Mucosa of gallbladder (tissue), 1 donor: ENCODE data around the gene CEP55. TPM values are rescaled to one million over a fixed set of nuclear protein-coding genes. Genes with fewer than 3 reads are reported as not detected.
"Not testable (repeated sequence)": the region's sequence is repeated elsewhere in the genome, so short reads cannot be mapped to it uniquely, and the experiment has no call there.

Experiments
- DNase-seq: peaks from one replicate; pipeline ENCODE4 v3.0.0-alpha.2; 2020; ENCODE audit warnings: low spot score
- total RNA-seq: library from RNA; stranded (reverse); gene quantifications from one replicate; pipeline ENCODE4 v1.2.1, GENCODE V29; 2021
- donor health status: DM: no; HTN: no; CAD: no.

Gene CEP55
- total RNA-seq, 1 donor from 2014 or later, result 1.3 TPM

DNA sequence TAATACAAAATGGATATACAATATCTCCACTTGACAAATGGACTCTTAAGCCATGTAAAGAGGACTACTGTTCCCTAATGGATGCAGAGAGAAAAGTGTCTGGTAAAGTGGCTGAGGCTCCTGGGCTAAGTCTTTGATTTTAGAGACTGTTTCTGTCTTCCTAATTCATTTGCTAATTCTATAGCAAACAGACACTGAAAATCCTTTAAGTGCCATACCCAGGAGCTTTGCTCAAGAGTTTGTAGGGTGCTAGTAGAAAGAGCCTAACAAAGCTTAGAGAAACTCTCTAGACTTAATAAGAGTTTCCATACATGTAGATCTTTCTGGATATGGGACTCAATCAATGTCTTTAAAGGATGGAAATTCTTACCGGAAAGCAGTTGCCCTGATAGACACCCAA is 16.7 kb downstream of the CEP55 start:
- DNase-seq, result no peak

DNA sequence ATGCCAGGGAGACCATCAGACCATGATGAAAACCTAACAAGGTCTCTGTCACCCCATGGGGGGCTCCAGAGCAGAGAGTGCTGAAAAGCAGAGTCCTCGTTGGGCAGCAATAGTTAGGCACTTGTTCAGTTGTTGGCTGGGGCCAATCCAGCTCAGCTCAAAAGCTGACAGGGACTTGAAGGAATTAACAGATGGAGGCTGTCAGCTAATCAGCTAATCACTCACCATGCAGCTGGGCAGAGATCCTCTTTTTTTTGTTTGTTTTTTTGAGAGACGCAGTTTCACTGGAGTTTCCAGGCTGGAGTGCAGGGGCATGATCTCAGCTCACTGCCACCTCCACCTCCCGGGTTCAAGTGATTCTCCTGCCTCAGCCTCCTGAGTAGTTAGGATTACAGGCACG is 18.1 kb downstream of the CEP55 start:
- no peak for DNase-seq

DNA sequence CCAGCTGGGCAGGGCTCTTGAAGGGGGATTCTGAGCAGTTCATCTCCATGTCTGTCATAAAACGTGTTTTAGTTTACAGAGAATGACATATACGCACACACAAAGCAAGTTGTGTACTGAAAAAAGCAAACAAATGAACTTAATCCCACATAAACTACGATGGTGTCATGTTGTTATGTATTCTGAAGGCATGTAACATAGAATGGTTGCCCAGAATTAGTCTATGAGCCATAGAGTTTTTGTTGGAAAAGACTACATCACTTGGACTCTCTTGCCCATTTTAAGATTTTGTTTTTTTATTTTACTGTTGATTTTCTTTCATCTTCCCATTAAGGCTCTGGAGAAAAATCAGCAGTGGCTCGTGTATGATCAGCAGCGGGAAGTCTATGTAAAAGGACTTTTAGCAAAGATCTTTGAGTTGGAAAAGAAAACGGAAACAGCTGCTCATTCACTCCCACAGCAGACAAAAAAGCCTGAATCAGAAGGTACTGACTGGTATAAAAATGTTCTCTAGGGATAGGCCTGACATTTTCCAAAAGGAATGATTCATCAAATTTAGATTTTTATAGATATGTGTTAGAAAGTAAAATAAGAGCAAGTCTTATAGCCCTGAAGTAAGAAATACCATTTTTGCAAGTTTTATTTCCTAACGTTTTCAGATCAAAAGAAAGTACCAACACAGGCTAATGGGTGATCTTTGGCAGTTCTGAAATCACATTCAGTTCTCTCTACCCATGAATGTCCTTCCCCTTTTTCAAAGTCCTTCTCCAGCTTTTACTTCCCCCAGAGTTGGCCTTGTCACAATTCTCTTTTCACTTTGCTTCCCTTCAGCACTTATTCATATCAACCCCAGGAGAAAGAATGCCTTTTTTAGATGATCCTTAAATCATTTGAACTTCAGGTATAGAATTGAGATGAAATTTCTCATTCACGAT is 18.9 kb downstream of the CEP55 start:
- DNase-seq, result no peak

DNA sequence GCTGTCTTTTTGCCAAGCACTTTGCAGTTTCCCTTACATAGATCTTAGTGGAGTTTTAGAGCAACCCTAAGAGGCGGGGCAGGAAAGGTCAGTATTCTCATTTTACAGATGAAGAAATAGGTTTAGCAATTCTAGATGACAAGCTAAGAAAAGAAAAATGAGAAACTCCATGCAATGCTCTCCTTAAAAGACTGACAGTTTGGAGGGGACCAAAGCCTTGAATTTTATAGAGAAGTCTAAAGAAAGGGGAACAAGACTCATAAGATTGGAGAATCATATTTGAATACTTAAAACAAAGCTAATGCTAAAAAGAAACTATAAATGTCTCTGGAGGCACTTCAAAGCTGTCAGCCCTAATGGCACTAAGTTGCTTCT is 19.6 kb downstream of the CEP55 start:
- no peak for DNase-seq

DNA sequence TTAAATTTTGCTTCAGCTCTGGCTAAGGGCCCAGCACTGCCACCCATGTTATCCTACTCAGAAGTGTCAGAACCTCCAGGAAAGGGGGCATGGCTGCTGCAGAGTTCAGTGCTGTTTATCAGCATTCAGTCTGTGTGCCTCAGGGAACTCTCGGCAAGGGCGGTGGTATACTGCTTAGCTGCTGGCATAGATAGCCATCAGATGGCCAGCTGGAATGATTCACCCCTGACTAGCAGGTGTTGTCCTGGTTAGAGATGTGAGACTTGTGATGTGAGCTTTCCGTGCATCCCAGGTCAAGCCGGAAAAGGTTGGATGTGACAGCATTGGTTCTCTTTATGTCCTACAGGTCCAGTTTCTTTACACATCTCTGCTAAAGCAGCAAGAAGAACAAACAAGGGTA is 22.1 kb downstream of the CEP55 start:
- DNase-seq, result no peak

DNA sequence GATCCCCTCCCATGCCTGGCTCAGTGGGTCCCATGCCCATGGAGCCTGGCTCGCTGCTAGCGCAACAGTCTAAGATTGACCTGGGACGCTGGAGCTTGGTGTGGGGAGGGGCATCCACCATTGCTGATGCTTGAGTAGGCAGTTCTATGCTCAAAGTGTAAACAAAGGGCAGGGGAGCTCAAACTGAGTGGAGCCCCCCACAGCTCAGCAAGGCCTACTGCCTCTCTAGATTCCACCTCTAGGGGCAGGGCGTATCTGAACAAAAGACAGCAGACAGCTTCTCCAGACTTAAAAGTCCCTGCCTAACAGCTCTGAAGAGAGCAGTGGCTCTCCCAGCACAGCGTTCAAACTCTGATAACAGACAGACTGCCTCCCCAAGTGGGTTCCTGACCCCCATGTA is 38.9 kb downstream of the CEP55 start:
- no peak for DNase-seq

DNA sequence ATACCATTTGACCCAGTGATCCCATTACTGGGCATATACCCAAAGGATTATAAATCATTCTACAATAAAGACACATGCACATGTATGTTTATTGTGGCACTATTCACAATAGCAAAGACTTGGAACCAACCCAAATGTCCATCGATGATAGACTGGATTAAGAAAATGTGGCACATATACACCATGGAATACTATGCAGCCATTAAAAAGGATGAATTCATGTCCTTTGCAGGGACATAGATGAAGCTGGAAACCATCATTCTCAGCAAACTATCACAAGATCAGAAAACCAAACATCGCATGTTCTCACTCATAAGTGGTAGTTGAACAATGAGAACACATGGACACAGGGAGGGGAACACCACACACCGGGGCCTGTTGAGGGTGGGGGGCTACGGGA is 44.5 kb downstream of the CEP55 start:
- DNase-seq, result not testable (repeated sequence)

DNA sequence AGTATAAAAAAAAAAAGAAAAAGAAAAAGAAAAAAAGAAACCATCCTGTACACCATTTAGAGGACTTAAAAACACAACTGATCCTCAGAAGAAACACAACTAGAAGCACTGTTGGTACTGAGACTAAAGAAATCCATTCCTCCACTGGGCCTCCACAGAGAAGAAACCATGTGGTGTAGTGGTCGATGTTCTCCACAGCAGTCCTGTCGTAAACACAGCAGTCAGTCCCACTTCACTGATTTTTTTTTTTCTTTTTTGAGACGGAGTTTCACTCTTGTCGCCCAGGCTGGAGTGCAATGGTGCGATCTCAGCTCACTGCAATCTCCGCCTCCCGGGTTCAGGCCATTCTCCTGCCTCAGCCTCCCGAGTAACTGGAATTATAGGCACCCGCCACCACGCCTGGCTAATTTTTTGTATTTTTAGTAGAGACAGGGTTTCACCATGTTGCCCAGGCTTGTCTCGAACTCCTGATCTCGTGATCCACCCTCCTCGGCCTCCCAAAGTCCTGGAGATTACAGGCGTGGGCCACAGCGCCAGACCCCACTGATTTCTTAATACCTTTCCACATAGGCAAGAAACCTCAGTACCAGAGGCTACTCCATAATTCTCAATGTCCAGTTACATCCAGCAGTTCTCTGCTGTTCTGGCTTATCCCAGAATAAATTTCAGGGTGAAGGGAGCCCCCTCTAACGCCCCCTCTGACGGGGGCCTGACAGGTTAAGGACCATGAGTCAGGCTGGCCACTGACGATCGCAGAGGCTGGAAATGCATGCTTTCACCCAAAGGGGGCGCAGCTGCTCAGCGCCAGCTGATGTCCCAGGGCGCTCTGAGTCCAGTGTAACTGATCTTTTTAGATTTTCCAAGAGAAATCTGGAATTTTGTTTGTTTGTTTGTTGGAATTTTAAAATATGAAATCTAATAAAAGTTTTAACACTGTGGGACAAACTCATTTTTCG is 45.3 kb downstream of the CEP55 start:
- peak; percentile 53 for DNase-seq

DNA sequence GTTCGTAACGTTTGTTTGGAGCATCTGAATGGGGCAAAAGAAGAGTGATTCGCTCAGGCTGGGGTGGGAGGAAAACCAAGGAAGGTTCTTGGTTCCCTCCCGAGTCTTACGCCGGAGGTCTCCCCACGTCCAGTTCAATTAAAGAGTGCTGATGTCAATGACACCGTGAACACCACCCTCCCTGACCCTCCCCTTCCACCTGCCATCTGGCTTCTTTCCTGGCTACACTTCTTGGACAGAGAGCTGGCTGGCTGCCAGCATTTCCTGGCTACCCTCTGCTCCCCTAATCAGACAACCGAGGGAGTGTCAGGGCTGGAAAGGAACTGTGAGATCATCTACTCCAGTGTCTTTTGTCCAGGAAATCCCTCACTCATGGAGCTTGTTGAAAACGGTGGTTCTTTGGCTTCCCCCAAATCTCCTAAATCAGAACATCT is 46.0 kb downstream of the CEP55 start:
- peak; percentile 53 for DNase-seq

DNA sequence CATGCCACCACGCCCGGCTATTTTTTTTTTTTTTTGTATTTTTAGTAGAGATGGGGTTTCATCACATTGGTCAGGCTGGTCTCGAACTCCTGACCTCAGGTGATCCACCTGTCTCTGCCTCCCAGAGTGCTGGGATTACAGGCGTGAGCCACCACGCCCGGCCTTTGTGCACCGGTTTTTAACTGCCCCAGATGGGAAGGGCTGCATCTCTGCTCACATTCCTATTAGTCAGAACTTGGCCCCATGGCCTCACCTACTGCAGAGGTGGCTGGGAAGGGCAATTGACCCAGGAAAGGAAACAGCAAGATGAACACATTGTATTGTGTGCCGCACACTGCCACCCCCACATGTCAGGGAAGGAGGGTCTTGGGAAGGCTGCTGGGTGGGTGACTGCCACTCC is 50.6 kb downstream of the CEP55 start:
- DNase-seq, result not testable (repeated sequence)

DNA sequence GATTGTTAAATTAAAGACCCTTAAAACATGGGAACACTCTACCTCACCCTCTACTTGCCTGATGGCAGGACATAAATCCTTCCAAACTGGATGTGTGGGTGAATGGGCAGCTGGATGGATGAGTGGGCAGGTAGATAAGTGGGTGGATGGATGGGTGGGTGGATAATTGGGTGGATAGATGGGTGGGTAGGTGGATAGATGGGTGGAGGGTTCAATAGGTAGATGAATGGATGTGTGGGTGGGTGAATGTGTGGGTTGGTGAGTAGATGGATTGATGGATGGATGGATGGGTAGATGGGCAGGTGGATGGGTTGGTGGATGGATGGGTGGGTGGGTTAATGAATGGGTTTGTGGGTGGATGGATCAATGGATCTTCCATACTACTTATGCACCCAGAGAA is 51.1 kb downstream of the CEP55 start:
- DNase-seq, result no peak

DNA sequence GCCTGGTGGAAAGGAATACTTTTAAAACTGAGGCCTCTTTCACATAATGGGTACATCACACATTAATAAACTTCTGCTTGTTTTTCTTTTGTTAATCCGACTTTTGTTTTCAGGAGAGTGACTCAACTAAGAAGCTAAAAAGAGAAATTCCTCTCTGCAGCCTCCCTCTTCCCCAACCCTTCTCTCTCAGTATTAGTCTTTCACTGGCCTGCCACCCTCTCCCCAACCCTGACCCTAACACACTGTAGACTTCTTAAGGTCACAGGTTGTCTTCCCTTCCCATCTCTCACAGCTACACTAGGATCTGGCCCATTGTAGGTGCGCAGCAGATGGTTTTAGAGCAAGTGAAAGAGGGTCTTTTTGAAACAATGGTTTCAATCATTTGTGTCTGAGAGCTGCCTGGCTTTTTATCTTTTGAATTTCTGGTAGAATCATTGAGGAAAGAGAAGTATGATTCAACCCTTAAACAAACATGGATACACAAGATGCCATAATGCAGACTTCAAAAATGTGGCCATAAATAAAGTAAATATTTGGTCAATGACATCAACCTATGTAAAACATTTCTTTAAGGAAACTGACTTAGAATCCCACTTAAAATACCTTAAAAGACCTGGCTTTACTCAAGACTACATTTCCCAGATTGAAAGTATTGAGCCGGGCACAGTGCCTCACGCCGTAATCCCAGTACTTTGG is 52.1 kb downstream of the CEP55 start:
- DNase-seq, result no peak

DNA sequence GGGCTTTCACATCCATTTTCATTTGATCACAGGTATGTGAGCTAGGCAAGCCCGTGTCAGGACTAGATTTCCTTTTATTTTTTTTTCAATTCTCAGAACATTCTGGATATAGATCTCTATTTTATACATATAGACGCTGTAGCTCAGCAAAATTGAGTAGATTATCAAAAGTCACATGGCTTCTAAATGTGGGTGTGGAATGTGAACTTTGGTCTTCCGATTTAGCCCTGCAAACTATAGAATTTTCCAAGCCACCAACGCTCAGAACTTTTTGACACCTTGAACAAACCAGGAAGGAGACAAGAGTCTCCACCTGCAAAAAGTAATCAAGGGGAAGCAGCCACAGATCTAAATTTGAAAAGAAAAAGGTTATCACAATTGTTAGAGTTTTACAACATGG is 54.2 kb downstream of the CEP55 start:
- DNase-seq, result no peak

DNA sequence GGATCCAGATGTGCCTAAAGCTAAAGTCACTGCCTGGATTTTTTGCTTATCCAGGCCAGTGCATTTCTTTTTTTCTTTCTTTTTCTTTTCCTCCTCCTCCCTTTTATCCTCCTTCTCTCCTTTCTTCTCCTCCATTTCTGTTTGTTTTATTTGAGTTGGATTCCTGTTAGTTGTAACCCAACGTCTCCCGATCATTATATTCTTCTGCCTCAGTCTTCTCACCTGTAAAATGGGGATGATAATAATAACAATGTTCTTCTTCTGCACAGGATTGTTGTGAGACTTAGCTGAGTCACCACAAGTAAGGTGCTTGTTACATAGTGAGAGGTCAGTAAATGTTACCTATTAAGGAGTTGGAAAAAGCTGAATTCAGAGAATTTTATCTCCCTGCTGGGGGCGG is 56.4 kb downstream of the CEP55 start:
- DNase-seq, result no peak

DNA sequence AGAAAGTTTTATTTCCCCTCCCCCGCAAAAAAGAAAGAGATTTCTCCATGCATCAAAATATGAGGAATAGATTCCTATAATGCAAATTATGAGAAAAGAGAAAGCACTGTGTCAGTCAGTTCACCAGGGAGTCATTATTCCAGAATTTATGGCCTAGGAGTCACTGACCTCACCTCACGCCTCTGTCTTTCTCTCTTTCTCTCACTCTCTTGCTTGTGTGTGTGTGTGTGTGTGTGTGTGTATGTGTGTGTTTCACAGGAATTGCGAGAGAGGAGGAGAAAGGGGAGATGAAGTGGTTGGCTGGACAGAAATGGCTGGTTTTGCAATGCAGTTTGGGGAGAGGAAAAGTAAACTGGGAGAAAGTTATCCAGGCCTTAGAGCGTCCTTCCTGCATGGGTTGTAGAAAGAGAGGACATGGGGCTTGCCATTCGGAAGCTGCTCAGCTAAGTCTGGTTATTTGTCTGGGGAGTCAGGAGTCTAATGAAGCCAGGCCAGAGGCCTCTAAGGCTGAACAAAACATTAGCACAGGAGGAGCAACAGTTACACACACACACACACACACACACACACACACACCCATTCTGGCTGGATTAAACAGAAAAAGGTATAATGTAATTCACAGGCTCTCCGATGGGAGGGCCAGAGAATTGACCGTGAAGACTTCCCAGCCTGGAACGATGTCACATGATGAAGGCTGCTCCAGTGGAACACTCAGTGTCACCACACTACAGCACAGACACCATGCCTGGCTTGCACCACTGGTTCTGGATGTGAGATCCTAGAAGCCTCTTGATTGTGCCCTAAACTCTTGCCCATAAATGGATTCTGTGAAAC is 57.3 kb downstream of the CEP55 start:
- DNase-seq, result no peak

DNA sequence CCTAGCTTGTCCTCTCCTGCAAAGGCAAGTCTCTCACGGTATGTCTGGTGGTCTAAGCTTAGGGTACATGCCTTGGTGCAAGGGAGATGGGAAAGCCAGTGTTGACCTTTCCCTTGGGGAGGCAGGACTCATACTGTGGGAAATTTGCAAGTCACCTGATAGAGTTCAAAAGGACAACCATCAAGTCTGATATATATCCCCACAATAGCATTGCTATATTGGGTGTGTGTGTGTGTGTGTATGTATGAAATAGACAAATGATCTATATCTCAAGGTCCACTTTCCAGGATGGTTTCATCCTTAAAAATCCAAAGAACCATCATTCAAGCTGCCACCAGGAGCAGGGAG is 57.9 kb downstream of the CEP55 start:
- no peak for DNase-seq

DNA sequence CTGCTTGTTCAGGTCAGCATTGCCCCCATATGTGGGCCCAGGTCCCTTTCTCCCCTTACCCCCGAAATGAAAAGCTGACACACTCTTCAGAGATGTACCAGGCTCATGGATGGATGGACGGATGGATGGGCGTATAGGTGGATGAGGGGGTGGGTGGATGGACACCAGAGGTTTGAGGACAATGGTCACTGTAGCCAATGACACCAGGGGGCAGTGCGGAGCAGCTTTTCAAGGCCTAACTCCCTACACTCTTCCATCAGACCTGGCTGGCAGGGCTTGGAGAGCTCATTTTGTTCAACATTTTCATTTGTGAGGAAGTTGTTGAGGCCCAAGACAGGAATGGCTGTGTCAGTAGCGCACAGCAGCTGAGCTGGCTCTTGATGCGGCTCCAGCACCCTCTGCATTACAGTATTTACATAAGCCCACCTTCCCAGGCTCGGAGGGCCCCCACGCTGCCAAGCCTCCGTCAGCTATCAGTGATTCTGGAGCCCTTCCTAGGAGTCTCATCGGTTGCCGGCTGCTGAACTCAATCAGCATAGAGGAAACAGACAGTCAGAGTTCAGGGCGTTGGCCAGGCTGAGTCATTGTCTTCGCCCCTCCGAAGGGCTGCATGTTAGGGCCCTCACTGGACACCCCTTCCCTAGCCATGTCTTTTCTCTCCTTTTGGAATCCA is 58.5 kb downstream of the CEP55 start:
- DNase-seq, result peak; percentile 81

DNA sequence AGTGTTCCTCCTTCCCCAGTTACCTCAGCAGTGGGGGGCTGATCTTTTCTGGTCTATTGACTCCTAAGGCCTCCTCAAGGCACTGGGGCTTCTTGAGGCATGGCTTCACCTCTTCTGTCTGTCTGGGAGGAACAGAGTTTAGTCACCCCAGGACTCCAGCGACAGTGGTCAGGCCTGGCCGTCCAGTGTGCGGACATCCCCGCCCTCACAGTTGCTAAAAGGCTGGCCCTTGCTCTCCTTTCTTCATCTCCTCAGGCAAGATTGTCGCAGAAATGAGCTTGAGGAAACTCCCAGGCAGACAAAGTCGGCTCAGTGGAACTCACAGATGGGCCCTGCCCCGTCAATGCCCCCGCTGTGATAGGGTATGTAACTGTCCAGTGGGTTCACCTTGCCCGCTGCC is 63.1 kb downstream of the CEP55 start:
- no peak for DNase-seq

DNA sequence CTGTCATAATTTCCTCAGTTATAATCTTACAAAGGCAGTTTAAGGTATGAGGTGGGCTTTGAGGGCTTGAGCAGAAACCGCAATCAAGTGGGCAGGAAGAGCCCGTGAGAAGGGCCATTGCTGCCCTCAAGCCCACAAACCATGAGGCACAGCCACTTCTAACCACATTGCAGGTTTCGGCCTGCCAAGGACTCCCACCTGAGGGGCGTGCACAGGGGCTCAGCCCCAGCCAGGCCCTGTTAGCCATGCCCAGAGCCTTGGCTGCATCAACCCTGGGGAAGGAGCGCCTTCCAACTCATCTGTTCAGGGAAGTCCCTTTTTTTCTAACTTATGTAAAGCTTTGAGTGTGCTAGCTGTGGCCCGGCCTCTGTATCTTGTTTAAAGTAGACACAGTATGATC is 64.1 kb downstream of the CEP55 start:
- DNase-seq, result no peak

DNA sequence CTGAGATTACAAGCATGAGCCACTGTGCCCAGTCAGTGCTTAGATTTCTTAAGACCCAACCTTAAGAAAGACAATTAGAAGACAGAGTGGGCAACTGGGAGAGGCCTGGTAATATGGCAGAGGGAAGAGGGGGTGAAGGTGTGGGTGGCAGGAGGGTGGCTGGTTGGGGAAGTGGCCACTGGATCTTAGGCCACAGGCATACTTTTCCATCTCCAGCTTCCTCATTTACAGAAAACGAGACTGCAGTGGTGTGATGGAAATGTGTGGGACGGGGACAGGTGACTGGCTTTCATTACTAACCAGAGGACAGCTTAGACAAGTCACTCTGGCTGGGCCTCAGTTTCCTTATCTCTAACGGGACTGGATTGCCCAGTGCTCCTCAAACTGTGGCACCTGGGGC is 69.0 kb downstream of the CEP55 start:
- no peak for DNase-seq
